Measurements from ENCODE around the gene TPST1.
"Not testable (repeated sequence)": the region's sequence is repeated elsewhere in the genome, so short reads cannot be mapped to it uniquely, and the experiment has no call there.

The TPST1 gene

GRCh38 chr7:66399566-66399965, 194.4 kb downstream of the TPST1 start:
- TF ChIP-seq CTCF (IDR thresholded peaks at IDR 0.05; ENCODE audit: borderline replicate concordance, control extremely low read depth, extremely low read depth, insufficient read depth, missing control alignments) = no peak
- no peak for DNase-seq (ENCODE audit: low spot score)
- in situ Hi-C loops (cut with MboI; ENCODE audit: low sequenced_read_pairs, unreplicated experiment) = no loop called here

DNA sequence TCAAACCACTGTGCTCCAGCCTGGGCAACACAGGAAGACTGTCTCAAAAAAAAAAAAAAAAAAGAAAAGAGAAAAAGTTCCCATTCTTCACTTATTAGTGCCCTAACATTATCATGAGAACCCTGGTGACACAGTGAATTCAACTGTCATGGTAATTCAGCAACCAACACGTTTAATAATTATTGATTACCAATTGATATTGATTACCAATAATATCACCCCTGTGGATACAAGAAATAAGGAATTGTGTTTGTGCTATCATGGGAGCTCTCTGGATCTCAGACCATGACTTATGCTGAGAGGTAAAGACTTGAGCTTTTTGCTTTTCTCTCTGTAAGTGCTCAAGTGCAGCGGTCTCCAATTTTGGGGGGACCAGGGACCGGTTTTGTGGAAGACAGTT, 195.3 kb downstream of the TPST1 start:
- in situ Hi-C loops (cut with MboI; ENCODE audit: low sequenced_read_pairs, unreplicated experiment) = no loop called here
- DNase-seq (ENCODE audit: low spot score) = no peak
- no peak for TF ChIP-seq CTCF (IDR thresholded peaks at IDR 0.05; ENCODE audit: borderline replicate concordance, control extremely low read depth, extremely low read depth, insufficient read depth, missing control alignments)

DNA sequence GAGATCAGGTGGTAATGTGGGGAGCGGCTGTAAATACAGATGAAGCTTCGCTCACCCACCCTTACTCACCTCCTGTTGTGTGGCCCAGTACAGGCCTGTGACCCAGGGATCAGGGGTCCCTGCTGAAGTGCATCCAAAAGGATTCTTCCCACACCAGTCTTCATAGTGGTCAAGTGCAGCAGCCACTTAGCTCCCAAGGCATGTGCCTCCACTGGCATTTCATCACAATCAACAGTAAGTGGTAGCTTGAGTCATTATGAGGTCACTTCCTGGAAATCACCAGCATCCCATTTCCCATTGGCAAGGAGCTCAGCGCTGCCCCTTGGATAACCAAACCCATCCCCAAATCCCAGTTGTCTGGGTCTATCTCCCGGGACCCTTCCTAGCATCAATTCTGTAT, 196.0 kb downstream of the TPST1 start:
- in situ Hi-C loops (cut with MboI; ENCODE audit: low sequenced_read_pairs, unreplicated experiment) = not testable (repeated sequence)

DNA sequence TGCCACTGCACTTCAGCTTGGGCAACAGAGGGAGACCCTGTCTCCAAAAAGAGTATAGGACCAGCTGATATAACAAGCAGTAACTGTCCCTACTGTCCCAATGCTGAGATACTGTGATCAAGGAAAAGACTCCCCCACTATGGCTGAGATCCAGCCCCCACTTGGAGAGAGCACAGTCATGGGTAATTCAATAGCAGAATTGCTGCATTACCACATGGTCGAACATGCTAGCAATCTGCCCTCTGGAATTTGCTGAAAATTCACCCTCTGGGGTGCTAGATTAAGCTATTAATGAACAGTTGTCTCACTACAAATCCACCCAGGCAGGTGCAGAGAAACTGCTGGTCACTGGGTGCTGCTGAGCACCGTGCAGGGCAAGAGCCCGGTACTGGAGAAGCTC, 196.8 kb downstream of the TPST1 start:
- DNase-seq (ENCODE audit: low spot score); in situ Hi-C loops (cut with MboI; ENCODE audit: low sequenced_read_pairs, unreplicated experiment): not testable (repeated sequence)

More for the DNA sequence above, 196.0 kb downstream of the TPST1 start:
- not testable (repeated sequence) for DNase-seq (ENCODE audit: low spot score)

DNA sequence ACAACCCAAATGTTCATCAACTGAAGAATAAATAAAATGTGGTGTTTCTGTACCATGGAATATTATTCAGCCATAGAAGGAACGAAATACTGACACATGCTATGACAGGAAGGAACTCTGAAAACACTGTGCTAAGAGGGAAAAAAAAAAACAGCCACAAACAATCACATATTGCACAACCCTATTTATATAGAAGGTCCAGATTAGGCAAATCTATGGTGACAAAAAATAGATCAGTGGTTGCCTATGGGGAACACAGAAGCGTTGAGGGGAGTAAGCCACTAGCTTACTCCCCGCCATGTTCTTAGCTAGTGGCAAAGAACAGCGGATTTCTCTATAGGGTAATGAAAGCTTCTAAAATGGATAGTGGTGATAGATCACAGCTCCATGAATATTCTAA, 198.4 kb downstream of the TPST1 start:
- no peak for DNase-seq (ENCODE audit: low spot score)
- no peak for TF ChIP-seq CTCF (IDR thresholded peaks at IDR 0.05; ENCODE audit: borderline replicate concordance, control extremely low read depth, extremely low read depth, insufficient read depth, missing control alignments)
- in situ Hi-C loops (cut with MboI; ENCODE audit: low sequenced_read_pairs, unreplicated experiment) = no loop called here

- in situ Hi-C loops (cut with MboI; ENCODE audit: low sequenced_read_pairs, unreplicated experiment) = no loop called here
- no peak for TF ChIP-seq CTCF (IDR thresholded peaks at IDR 0.05; ENCODE audit: borderline replicate concordance, control extremely low read depth, extremely low read depth, insufficient read depth, missing control alignments)
- no peak for DNase-seq (ENCODE audit: low spot score)
Measured at GRCh38 chr7:66409493-66409892, 204.4 kb downstream of the TPST1 start.

Measured in GM13976 (cell line).